HG03097 (cell line): ENCODE results near the gene MSANTD3.
"Not testable (repeated sequence)": the region's sequence is repeated elsewhere in the genome, so short reads cannot be mapped to it uniquely, and the experiment has no call there.

Experiments used
- ATAC-seq: cut with Tn5 transposase; IDR thresholded peaks from one replicate; pipeline ENCODE4 v1.9.1; 2021; ENCODE audit not compliant: unreplicated experiment, low FRiP score

MSANTD3 gene, protein sequence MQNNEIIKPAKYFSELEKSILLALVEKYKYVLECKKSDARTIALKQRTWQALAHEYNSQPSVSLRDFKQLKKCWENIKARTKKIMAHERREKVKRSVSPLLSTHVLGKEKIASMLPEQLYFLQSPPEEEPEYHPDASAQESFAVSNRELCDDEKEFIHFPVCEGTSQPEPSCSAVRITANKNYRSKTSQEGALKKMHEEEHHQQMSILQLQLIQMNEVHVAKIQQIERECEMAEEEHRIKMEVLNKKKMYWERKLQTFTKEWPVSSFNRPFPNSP

DNA sequence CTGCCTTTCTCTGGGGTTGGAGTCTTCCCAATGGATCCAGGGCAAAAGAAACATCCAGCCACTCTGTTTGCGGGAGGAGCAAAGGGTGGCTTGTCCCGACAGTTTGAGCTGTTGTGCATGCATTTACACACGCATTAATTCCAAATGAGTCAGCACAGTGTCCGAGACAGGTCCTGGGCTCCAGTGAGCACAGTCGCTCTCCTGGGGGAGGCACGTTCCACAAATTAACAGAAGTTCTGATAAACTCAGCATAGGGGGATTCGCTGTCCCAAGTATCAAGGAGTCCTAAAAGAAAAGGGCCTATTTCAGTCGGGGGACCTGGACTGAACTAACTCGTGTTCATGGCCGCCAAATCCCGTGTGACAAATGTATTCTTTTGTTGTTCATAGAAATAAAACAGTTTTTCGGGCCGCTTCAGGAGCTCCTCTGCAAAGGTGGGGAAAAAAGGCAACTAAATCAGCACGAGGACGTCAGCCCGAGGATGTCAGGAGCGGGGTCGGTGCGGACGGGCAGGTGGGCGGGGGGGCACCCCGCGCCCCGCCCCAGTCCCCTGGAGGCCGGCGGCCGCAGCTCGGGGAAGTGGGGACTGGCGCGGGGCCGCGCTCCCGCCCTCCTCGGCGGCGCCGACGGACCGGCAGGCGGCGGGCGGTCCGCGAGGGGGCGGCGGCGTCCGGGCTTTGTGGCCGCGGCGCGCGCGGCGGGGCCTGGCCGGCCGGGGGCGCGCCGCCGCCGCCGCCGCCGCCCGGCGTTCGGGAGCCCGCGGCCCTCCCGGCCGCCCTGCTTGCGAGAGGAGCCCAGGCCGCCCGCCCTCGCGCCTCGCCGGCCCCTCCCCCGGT lies at the start of gene MSANTD3:
Gene MSANTD3 (plus strand): TSS at position 614 of the 836 bp plus-strand sequence. CDS start 14,796 bp downstream, outside the sequence.
- peak; percentile 77 for ATAC-seq

DNA sequence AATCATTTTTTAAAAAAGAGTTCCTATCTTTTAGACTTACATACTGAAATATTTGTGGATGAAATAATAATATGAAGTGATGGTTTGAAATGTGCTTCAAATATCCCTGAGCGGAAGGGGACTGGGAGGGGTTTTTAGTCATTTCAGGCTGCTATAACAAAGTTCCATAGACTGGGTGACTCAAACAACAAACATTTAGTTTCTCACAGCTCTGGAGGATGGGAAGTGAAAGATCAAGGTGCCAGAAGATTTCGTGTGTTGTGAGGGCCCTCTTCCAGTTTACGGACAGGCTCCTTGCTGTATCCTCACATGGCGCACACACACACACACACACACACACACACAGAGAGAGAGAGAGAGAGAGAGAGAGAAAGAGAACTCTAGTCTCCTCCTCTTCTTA lies 47.1 kb upstream of the MSANTD3 start:
- no peak for ATAC-seq

DNA sequence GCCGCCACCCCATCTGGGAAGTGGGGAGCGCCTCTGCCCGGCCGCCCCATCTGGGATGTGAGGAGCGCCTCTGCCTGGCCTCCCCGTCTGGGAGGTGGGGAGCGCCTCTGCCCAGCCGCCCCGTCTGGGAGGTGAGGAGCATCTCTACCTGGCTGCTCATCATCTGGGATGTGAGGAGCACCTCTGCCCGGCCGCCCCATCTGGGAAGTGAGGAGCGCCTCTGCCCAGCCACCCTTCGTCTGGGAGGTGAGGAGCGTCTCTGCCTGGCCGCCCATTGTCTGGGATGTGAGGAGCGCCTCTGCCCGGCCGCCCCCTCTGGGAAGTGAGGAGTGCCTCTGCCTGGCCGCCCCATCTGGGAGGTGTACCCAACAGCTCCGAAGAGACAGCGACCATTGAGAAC lies 34.0 kb upstream of the MSANTD3 start:
- not testable (repeated sequence) for ATAC-seq

DNA sequence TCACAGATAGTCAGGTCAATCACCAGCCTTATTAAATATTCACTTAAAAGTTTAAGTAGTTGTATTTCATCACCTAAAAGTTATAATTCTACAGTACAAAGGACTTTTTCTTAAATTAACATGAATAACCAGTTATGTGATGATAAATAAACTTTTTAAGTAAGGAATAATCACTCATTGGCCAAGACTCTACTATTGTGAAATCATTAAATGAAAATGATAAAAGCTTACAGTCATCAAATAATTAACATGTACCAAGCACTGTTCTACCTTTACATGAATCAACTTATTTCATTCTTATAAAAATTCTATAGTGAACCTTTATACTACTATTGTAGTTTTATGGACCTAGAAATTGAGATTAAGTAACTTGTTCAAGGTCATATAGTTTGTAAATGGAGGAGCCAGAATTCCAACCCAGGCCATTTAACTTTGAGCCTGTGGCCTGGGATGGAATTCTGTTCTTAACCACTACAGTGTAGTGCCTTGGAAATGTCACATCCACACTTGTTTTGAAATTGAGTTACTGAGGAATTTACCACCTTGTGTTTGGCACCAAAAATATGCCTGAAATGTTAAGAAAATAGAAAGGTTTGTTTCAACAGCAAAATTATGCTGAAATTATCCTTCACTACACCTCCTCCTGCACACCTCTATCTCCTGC lies 32.8 kb upstream of the MSANTD3 start:
- no peak for ATAC-seq

DNA sequence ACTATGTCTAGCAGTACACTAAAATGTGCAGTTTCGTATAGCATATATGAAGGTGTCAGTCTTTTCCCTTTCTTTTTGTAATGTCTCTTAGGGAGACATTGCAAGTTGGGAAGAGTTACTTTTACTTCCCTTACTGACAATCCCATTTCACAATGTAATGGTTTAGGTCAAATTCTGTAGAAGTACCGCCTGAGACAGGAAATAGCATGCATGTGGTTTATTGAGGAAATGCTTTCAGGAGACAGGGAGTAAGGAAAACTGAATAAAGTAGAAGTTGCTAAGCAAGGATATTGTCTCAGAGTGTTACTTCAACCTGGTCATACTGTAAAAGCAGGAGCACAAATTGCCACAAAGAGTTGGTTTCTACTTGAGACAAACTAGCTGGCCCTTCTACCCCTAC lies 32.1 kb upstream of the MSANTD3 start:
- ATAC-seq, result no peak

DNA sequence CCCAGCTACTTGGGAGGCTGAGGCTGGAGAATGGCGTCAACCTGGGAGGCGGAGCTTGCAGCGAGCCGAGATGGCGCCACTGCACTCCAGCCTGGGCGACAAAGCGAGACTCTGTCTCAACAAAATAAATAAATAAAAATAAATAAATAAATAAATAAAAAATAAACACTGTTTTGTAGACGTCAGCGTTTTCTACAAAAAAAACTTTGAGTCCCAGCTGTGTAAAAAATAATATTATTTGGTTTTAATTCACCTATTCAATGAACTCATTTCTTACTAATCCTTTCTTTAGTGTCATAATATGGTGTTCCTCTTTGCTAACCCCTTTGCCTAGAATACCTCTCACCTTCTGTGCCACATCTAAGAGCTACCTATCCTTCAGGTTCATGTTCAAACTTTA lies 30.2 kb upstream of the MSANTD3 start:
- no peak for ATAC-seq

DNA sequence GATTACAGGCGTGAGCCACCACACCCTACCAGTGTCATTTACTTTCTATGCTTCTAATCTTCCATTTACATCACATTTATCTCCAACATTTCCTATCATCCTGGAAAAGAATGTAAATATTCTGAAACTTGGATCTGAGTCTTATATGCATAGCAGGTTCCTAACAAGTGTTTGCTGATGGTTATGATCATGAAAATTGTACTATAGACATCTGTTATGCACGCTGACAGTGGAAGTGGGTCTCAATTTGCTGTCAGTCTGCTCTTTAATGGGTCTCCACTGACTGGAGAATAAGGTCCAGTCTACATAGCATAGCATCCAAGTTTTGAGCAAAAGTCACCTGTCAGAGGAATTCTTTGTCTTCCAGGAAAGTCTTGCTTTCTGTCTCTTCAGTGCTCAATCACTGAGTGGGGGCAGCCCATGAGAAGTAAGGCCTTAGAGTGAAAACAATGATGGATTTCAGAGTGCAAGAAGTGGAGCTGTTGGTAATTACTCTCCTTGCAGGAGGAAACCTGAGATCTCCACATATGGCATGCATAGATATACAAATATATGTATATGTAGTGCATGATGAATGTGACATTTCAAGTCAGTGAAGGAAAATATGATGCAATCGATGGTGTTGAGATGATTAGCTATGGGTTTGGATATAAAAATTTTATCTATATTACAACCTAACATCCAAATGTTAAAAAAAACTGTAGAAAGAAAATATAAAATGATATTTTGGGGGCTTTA lies 29.2 kb upstream of the MSANTD3 start:
- no peak for ATAC-seq

DNA sequence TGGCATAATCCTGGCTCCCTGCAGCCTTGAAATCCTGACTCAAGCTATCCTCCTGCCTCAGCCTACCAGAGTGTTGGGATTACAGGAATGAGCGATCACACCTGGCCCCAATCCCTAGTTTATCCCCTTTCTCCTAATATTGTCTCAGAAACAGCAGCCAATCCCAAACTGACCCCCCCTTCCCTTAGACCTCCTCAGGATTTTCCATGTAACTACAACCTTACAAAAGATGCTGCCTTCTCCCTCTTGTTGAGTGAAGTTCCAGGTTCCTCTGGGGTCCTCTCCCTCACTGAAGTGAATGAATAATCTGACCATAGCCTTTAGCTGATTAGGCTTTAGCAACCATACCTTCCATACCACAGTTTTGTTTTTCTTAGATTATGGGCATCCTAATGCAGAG lies 25.9 kb upstream of the MSANTD3 start:
- no peak for ATAC-seq

DNA sequence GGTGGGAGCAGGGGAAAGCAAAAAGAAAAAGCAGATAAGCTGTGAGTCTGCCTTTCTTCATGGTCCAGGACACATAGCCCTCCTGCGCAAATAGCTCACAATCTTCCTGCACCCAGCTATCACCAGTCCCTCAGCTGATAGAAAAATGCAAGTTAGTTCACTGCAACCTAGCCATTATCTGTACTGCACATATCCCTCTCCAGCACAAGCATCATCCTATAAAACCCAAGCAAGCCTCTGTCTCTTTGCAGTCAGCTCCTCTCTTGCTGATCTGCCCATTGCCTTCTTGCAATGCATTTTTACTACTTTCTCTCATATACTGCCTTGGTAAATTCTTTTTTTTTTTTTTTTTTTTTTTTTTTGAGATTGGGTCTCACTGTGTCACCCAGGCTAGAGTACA lies 20.0 kb upstream of the MSANTD3 start:
- ATAC-seq, result no peak

DNA sequence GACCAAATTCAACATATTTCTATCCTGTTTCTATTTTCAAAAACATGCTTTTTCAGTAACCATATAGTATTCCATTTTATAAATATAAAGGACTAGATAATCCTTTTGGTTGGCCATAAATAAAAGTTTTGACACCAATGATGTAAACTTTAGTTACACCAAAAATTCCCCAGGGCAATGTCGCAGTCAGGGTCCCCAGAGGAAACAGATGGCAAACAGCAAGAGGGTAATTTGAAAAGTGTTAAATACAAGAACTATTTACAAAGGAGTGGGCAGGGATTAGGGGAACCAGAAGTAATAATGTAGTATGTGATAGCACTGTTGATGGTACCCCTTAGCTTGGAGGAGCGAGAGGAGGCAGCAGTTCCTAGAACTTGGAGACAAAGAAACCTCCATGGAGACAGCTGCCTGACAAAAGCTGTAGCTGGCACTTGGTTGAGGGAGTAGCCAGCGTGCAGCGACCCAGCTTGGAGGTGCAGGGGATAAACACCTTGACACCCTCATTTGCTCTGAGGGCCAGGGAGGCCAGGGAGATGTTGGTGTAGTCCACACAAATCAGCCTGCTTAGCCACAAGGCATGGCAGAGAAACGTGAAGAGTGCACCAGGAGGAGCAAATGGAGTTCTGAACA lies 18.3 kb upstream of the MSANTD3 start:
- no peak for ATAC-seq

DNA sequence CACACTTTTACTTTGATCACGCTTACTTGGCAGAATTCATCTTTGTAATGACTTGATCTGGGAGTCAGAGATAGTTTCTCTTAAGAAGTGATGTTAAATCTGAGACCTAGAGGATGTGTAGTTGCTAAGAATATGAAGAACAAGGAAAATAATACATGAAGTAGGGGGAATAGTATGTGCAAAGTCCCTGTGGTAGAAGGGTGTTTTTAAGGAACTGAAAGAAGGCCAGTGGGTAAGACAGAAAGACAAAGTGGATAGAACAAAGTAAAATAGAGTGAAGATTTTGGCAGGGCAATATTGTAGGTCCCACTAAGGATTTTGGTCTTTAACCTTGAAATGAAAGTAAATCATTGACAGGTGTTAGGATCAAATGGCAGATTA lies 17.8 kb upstream of the MSANTD3 start:
- no peak for ATAC-seq

DNA sequence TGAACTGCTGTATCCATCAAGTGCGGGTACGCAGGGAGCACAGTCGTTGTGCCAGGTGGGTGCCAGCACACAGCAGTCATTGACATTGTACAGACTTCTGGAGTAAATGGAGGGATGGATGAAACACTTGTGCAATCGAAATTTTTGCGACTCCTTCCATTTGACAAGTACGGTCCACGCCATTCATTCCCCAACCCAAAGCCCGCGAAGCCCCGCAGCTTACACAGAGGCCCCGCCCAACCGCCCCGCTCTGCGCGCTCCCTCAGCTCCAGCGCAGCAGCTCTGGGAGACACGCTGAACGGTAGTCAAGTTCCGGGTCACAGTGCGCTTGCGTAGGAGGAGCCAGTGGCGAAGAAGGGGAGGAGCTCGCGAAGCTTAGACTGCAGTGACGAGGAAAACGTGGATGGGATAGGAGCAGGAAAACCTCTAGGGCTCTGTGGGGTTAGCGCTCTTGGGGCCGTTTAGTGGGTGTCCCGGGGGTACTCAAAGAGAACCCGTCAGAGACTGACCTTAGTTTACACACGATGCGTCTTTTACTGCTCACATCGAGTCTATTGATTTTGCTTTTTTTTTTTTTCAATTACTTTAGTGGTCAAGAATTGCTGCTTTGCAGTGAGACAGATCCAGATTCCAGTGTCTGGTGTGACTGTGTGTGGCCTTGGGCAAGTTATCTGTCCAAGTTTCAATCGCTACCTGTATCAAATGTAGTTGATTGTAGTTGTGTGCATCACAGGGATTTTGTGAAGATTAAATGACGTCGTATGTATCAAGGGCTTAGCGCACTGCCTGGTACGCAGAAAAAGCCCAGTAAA lies 15.3 kb upstream of the MSANTD3 start:
- ATAC-seq, result peak; percentile 99

DNA sequence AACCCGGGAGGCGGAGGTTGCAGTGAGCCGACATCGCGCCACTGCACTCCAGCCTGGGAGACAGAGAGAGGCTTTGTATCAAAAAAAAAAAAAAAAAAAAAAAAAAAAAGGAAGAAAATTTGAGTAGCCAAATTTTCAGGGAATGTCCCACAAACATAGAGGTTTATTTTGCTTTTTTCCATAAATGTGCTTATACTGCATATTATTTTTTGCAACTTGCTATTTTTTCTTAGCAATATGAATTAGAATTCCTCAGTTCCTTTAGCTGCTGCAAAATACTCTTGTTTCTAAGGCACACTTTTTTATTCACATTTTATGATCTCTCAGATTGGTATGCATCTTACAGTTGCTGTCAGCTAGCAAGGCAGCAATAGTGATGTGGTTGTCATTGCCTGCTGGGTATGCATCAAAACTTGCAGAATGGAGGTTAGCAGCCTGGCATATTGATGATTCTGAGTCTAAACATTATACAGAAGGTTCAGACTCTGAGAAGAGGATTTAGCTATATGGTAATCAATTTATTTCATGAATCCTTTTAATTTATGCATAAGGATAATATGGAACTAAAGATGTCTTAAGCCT lies 13.0 kb upstream of the MSANTD3 start:
- no peak for ATAC-seq

DNA sequence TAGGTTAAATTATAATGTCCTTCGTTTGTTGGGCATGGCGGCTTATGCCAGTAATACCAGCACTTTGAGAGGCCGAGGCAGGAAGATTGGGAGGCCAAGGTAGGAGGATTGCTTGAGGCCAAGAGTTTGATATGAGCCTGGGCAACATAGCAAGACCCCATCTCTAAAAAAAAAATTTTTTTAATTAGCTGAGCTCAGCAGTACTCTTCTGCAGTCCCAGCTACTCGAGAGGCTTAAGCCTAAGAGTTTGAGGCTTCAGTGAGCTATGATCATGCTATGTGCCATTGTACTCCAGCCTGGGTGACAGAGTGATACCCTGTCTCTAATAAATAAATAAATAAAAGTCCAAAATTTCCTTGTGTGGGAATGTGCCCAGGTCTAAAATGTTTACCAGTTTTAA lies 9.1 kb upstream of the MSANTD3 start:
- no peak for ATAC-seq

DNA sequence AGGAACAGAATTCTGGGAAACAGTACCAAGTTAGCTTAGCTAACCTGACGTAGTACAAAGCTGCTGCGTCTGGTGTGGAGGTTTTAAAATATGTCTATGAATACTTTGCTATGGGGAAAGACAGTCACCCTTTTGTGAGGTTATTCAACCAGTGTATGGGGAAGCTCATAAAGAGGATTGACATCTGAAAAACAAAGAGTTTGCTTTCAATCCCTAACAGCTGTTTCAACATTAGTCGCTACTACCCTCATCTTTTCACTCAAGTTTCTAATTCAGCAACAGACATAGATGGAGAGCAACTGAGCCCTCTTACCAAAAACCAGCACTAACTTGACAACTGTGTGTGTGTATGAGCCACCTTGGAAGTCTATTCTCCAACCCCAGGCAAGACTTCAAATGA lies 7.8 kb upstream of the MSANTD3 start:
- no peak for ATAC-seq

DNA sequence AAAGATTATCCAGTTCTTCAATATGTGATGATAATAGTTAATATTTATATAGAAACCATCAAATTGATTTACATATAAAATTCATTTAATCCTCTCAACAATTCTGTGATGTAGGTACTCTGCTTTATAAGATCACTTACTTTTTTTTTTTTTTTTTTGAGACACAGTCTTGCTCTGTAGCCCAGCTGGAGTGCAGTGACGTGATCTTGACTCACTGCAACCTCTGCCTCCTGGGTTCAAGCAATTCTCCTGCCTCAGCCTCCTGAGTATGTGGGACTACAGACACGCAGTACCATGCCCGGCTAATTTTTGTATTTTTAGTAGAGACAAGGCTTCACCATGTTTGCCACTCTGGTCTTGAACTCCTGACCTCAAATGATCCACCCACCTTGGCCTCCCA lies 5.8 kb upstream of the MSANTD3 start:
- not testable (repeated sequence) for ATAC-seq

DNA sequence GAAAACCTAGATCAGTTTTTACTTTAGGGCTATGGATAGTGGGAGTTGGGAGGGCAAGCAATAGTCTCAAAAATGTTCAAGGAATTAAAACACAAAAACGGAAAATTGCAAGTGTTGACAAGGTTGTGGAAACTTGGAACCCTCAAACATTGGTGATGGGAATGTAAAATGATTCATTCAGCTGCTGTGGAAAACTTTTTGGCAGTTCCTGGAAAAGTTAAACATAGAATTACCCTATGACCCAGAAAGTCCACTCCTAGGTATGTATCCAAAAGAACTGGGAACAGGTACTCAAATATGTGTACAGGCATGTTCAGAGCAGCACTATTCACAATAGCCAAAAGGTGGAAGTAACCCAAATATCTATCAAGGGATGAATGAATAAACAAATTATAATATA lies 1.2 kb upstream of the MSANTD3 start:
- no peak for ATAC-seq

DNA sequence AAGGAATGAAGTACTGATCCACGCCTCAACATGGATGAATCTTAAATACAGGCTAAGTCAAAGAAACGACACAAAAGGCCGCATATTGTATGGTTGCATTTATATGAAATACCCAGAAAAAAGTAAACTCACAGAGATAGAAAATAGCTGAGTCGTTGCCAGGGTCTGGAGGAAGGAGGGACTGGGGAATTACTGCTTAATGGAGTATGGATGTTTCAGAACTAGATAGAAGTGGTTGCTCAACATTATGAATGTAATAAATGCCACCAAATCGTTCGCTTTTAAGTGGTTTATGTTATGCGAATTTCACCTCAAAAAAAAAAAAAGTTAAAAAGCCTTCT lies 784 bp upstream of the MSANTD3 start:
- no peak for ATAC-seq
